ENCODE results near the gene CD177. TPM values are rescaled to one million over a fixed set of nuclear protein-coding genes. Genes with fewer than 3 reads are reported as not detected.
"Not testable (repeated sequence)": the region's sequence is repeated elsewhere in the genome, so short reads cannot be mapped to it uniquely, and the experiment has no call there.

Gene CD177
- total and polyA plus RNA-seq, 9 of the 15 experiments (the other 6 are each of a cell fraction or from before 2014, with no cell fraction given), result not detected

- H4K20me1 ChIP-seq (replicated peaks; ENCODE audit: control insufficient read depth, insufficient read depth, low read length); H3K4me2 ChIP-seq (ENCODE audit: insufficient read depth, low read length); BruUV-seq (replicated peaks); CTCF ChIA-PET (ENCODE audit: low intra/inter-chr PET ratio); H3K4me1 ChIP-seq (replicated peaks in 1 of 2; ENCODE audit: control insufficient read depth in 2 of 2, insufficient read depth in 2 of 2, low read length in 2 of 2); intact Hi-C loops (cut with micrococcal nuclease); H3K9me3 ChIP-seq (replicated peaks; ENCODE audit: control insufficient read depth, insufficient read depth, low read depth, low read length); H3K36me3 ChIP-seq (ENCODE audit: control insufficient read depth, insufficient read depth, low read length); ATAC-seq; H2AFZ ChIP-seq (ENCODE audit: low read depth, low read length); in situ Hi-C loops (cut with MboI); H3K27me3 ChIP-seq (ENCODE audit: control insufficient read depth in 2 of 2, insufficient read depth in 2 of 2, low read length in 2 of 2); H3K4me3 ChIP-seq; DNase-seq (ENCODE audit: extremely low read depth in 1 of 4, low spot score in 3 of 4); H3K79me2 ChIP-seq (ENCODE audit: control insufficient read depth, insufficient read depth, low read length); H3K9ac ChIP-seq (ENCODE audit: insufficient read depth in 1 of 2, low read depth in 2 of 2, low read length in 2 of 2); H3K27ac ChIP-seq (ENCODE audit: extremely low read depth, low read depth, low read length); FAIRE-seq; POLR2A ChIA-PET; H3K9me1 ChIP-seq (ENCODE audit: control insufficient read depth, insufficient read depth, low read length): not testable (repeated sequence)
- WGBS (ENCODE audit: insufficient coverage, low coverage, missing lambda C conversion rate), result 0% methylated on average over 7 of the region's 7 CpGs
These were observed 29.8 kb downstream of the CD177 start for GRCh38 chr19:43383254-43383653.

- H3K4me1 ChIP-seq (replicated peaks in 1 of 2; ENCODE audit: control insufficient read depth in 2 of 2, insufficient read depth in 2 of 2, low read length in 2 of 2); POLR2A ChIA-PET; CTCF ChIA-PET (ENCODE audit: low intra/inter-chr PET ratio): not testable (repeated sequence)
These were observed 30.3 kb downstream of the CD177 start for GRCh38 chr19:43383759-43384158.

GRCh38 chr19:43390903-43391551, 37.5 kb downstream of the CD177 start:
- H3K4me1 ChIP-seq (replicated peaks in 1 of 2; ENCODE audit: control insufficient read depth in 2 of 2, insufficient read depth in 2 of 2, low read length in 2 of 2); H3K4me3 ChIP-seq; DNase-seq (ENCODE audit: extremely low read depth in 1 of 4, low spot score in 3 of 4); ATAC-seq; H3K4me2 ChIP-seq (ENCODE audit: insufficient read depth, low read length); H3K9ac ChIP-seq (ENCODE audit: insufficient read depth in 1 of 2, low read depth in 2 of 2, low read length in 2 of 2); H3K9me3 ChIP-seq (replicated peaks; ENCODE audit: control insufficient read depth, insufficient read depth, low read depth, low read length); H3K36me3 ChIP-seq (ENCODE audit: control insufficient read depth, insufficient read depth, low read length); BruUV-seq (replicated peaks); CTCF ChIA-PET (ENCODE audit: low intra/inter-chr PET ratio); intact Hi-C loops (cut with micrococcal nuclease); H2AFZ ChIP-seq (ENCODE audit: low read depth, low read length); H3K9me1 ChIP-seq (ENCODE audit: control insufficient read depth, insufficient read depth, low read length); POLR2A ChIA-PET; H4K20me1 ChIP-seq (replicated peaks; ENCODE audit: control insufficient read depth, insufficient read depth, low read length); H3K27ac ChIP-seq (ENCODE audit: extremely low read depth, low read depth, low read length); in situ Hi-C loops (cut with MboI); H3K79me2 ChIP-seq (ENCODE audit: control insufficient read depth, insufficient read depth, low read length): not testable (repeated sequence)
- H3K27me3 ChIP-seq (ENCODE audit: control insufficient read depth in 2 of 2, insufficient read depth in 2 of 2, low read length in 2 of 2), result peaks cover 0 to 13% of the 10 kb centered on the region in 2 experiments; a peak in 2 of 5 replicates
- WGBS (ENCODE audit: insufficient coverage, low coverage, missing lambda C conversion rate), result 0% methylated on average over 10 of the region's 11 CpGs
- FAIRE-seq, result peak; percentile 15

More at GRCh38 chr19:43383759-43384158, 30.3 kb downstream of the CD177 start:
- H2AFZ ChIP-seq (ENCODE audit: low read depth, low read length); H3K9me3 ChIP-seq (replicated peaks; ENCODE audit: control insufficient read depth, insufficient read depth, low read depth, low read length); BruUV-seq (replicated peaks); H3K9me1 ChIP-seq (ENCODE audit: control insufficient read depth, insufficient read depth, low read length); H3K4me3 ChIP-seq; H3K27ac ChIP-seq (ENCODE audit: extremely low read depth, low read depth, low read length); H3K36me3 ChIP-seq (ENCODE audit: control insufficient read depth, insufficient read depth, low read length); H3K79me2 ChIP-seq (ENCODE audit: control insufficient read depth, insufficient read depth, low read length); intact Hi-C loops (cut with micrococcal nuclease); FAIRE-seq; H4K20me1 ChIP-seq (replicated peaks; ENCODE audit: control insufficient read depth, insufficient read depth, low read length); H3K4me2 ChIP-seq (ENCODE audit: insufficient read depth, low read length); ATAC-seq; H3K27me3 ChIP-seq (ENCODE audit: control insufficient read depth in 2 of 2, insufficient read depth in 2 of 2, low read length in 2 of 2); in situ Hi-C loops (cut with MboI); DNase-seq (ENCODE audit: extremely low read depth in 1 of 4, low spot score in 3 of 4); H3K9ac ChIP-seq (ENCODE audit: insufficient read depth in 1 of 2, low read depth in 2 of 2, low read length in 2 of 2): not testable (repeated sequence)
- 0% methylated on average over 3 of the region's 3 CpGs for WGBS (ENCODE audit: insufficient coverage, low coverage, missing lambda C conversion rate)

GRCh38 chr19:43391552-43391935, 38.1 kb downstream of the CD177 start:
- H3K4me3 ChIP-seq; H3K27ac ChIP-seq (ENCODE audit: extremely low read depth, low read depth, low read length); intact Hi-C loops (cut with micrococcal nuclease); ATAC-seq; in situ Hi-C loops (cut with MboI); H3K4me2 ChIP-seq (ENCODE audit: insufficient read depth, low read length); CTCF ChIA-PET (ENCODE audit: low intra/inter-chr PET ratio); POLR2A ChIA-PET; H4K20me1 ChIP-seq (replicated peaks; ENCODE audit: control insufficient read depth, insufficient read depth, low read length); H3K36me3 ChIP-seq (ENCODE audit: control insufficient read depth, insufficient read depth, low read length); BruUV-seq (replicated peaks); H3K79me2 ChIP-seq (ENCODE audit: control insufficient read depth, insufficient read depth, low read length); H3K9me3 ChIP-seq (replicated peaks; ENCODE audit: control insufficient read depth, insufficient read depth, low read depth, low read length); H3K4me1 ChIP-seq (replicated peaks in 1 of 2; ENCODE audit: control insufficient read depth in 2 of 2, insufficient read depth in 2 of 2, low read length in 2 of 2); H3K9ac ChIP-seq (ENCODE audit: insufficient read depth in 1 of 2, low read depth in 2 of 2, low read length in 2 of 2); DNase-seq (ENCODE audit: extremely low read depth in 1 of 4, low spot score in 3 of 4); H3K9me1 ChIP-seq (ENCODE audit: control insufficient read depth, insufficient read depth, low read length); FAIRE-seq; H2AFZ ChIP-seq (ENCODE audit: low read depth, low read length): not testable (repeated sequence)
- H3K27me3 ChIP-seq (ENCODE audit: control insufficient read depth in 2 of 2, insufficient read depth in 2 of 2, low read length in 2 of 2), result peaks cover 0 to 13% of the 10 kb centered on the region in 2 experiments; a peak in 2 of 5 replicates
- 2% methylated on average over 6 of the region's 6 CpGs for WGBS (ENCODE audit: insufficient coverage, low coverage, missing lambda C conversion rate)
